OCI-LY1 (cell line): Measurements from ENCODE around the gene SPTLC2.

Experiments used
- EZH2 ChIP-seq: fragments of 200-600 bp; sonication (generic), shearing (Covaris generic); IDR thresholded peaks from 2 replicates; pipeline ENCODE4 v1.8.0; 2017; ENCODE audit warnings: borderline replicate concordance, mixed run types, mild to moderate bottlenecking, antibody characterized with exemption, low read length, moderate library complexity, mixed read lengths
- TF ChIP-seq, protein P1 (sequence below): fragments of 200-600 bp; sonication (generic), shearing (Covaris generic); IDR thresholded peaks from 2 replicates; pipeline ENCODE4 v1.5.1; 2017; ENCODE audit warnings: mild to moderate bottlenecking, antibody characterized with exemption, low read length, moderate library complexity, mixed read lengths

DNA sequence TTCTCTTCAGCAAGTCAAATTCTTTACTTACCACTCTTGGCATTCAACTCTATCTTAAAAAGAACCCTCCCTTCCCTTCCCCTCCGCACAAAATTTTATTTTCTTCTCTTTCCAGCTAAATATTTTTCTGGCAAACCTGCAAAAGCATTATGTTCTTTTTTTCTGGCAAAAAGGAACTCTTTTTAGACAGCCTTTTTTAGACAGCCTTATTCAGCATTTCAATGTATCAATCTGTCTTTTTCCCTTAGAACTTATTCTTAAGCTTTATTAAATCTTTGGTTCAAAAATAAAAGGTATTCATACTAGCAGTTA lies 50.5 kb downstream of the SPTLC2 start:
- TF ChIP-seq, protein P1, sequence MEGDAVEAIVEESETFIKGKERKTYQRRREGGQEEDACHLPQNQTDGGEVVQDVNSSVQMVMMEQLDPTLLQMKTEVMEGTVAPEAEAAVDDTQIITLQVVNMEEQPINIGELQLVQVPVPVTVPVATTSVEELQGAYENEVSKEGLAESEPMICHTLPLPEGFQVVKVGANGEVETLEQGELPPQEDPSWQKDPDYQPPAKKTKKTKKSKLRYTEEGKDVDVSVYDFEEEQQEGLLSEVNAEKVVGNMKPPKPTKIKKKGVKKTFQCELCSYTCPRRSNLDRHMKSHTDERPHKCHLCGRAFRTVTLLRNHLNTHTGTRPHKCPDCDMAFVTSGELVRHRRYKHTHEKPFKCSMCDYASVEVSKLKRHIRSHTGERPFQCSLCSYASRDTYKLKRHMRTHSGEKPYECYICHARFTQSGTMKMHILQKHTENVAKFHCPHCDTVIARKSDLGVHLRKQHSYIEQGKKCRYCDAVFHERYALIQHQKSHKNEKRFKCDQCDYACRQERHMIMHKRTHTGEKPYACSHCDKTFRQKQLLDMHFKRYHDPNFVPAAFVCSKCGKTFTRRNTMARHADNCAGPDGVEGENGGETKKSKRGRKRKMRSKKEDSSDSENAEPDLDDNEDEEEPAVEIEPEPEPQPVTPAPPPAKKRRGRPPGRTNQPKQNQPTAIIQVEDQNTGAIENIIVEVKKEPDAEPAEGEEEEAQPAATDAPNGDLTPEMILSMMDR = no peak
- TF ChIP-seq EZH2 = no peak
